Osteocyte (in vitro differentiated cells): ENCODE measurements around the gene ADAM30. TPM values are rescaled to one million over a fixed set of nuclear protein-coding genes. Genes with fewer than 3 reads are reported as not detected.

Experiments
- DNase-seq: peaks from one replicate; pipeline ENCODE4 v3.0.0; 2021; ENCODE audit warnings: mixed read lengths; ENCODE audit not compliant: unreplicated experiment; ENCODE audit errors: extremely low spot score
- H3K27ac Mint-ChIP-seq: one replicate; pipeline ENCODE4 v1.8.0; 2021; ENCODE audit warnings: mild to moderate bottlenecking, mixed read lengths; ENCODE audit not compliant: unreplicated experiment
- H3K27me3 Mint-ChIP-seq: one replicate; pipeline ENCODE4 v1.8.0; 2021; ENCODE audit warnings: mixed read lengths; ENCODE audit not compliant: unreplicated experiment
- H3K36me3 Mint-ChIP-seq: one replicate; pipeline ENCODE4 v1.8.0; 2021; ENCODE audit warnings: mixed read lengths; ENCODE audit not compliant: unreplicated experiment
- H3K4me1 Mint-ChIP-seq: one replicate; pipeline ENCODE4 v1.8.0; 2021; ENCODE audit warnings: mixed read lengths; ENCODE audit not compliant: unreplicated experiment
- H3K4me3 Mint-ChIP-seq: one replicate; pipeline ENCODE4 v1.8.0; 2021; ENCODE audit warnings: mild to moderate bottlenecking, moderate library complexity, mixed read lengths; ENCODE audit not compliant: unreplicated experiment
- H3K9me3 Mint-ChIP-seq: one replicate; pipeline ENCODE4 v1.8.0; 2021; ENCODE audit warnings: mixed read lengths; ENCODE audit not compliant: unreplicated experiment
- total RNA-seq: library from RNA; stranded (reverse); gene quantifications from 2 replicates; pipeline ENCODE4 v1.2.1, GENCODE V29; 2021
- TF ChIP-seq, protein P1 (sequence below): fragments of 200-600 bp; sonication (generic); IDR thresholded peaks from 2 replicates; pipeline ENCODE4 v1.5.0; 2021; ENCODE audit warnings: antibody characterized with exemption, mild to moderate bottlenecking, moderate library complexity

ADAM30 gene
- total RNA-seq, 1 donor from 2014 or later: not detected

DNA sequence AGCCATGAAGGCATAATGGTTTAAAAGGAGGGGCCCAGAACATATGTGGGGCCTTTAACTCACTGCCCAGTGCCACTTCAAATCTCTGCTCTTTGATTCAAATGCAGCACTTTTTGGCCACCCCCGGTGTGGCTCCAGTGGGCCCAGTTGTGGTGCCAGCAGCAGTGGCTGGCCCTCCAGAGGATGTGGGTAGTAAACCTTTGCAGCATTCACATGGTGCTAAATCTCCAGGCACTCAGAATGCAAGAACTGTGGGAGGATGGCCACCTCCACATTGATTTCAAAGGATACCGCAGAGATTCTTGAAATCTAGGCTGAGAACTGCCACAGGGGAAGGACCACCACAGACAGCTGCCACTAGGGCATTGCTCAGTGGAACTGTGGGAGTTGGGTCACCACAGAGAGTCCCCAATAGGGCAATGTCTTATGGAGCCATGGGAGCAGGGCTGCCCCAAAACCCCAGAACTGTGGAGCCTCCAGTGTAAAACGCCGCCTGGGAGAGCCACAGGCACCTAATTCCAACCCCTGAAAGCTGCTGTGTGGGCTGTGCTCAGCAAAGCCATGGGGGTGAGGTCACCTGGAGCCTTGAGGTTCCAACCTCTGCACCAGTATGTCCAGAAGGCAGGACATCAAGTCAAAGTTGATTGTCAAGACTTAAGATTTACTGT, 6.6 kb upstream of the ADAM30 start:
- TF ChIP-seq, protein P1, sequence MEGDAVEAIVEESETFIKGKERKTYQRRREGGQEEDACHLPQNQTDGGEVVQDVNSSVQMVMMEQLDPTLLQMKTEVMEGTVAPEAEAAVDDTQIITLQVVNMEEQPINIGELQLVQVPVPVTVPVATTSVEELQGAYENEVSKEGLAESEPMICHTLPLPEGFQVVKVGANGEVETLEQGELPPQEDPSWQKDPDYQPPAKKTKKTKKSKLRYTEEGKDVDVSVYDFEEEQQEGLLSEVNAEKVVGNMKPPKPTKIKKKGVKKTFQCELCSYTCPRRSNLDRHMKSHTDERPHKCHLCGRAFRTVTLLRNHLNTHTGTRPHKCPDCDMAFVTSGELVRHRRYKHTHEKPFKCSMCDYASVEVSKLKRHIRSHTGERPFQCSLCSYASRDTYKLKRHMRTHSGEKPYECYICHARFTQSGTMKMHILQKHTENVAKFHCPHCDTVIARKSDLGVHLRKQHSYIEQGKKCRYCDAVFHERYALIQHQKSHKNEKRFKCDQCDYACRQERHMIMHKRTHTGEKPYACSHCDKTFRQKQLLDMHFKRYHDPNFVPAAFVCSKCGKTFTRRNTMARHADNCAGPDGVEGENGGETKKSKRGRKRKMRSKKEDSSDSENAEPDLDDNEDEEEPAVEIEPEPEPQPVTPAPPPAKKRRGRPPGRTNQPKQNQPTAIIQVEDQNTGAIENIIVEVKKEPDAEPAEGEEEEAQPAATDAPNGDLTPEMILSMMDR: no peak
- peaks cover 20% of the 10 kb centered on the region for H3K27me3 Mint-ChIP-seq
- H3K27ac Mint-ChIP-seq: no peak overlapping the region
- no peak for DNase-seq
- H3K4me3 Mint-ChIP-seq: no peak overlapping the region
- H3K9me3 Mint-ChIP-seq: peaks cover 17% of the 10 kb centered on the region
- H3K36me3 Mint-ChIP-seq: peaks cover 4% of the 10 kb centered on the region
- no peaks in the 10 kb centered on the region for H3K4me1 Mint-ChIP-seq

- TF ChIP-seq, protein P1: no peak
- no peaks in the 10 kb centered on the region for H3K36me3 Mint-ChIP-seq
- peaks cover 15% of the 10 kb centered on the region for H3K27me3 Mint-ChIP-seq
- H3K27ac Mint-ChIP-seq: no peak overlapping the region
- H3K4me1 Mint-ChIP-seq: no peaks in the 10 kb centered on the region
- H3K9me3 Mint-ChIP-seq: no peaks in the 10 kb centered on the region
- no peak overlapping the region for H3K4me3 Mint-ChIP-seq
- no peak for DNase-seq
Measured at GRCh38 chr1:119898981-119899720, 2.8 kb upstream of the ADAM30 start.

DNA sequence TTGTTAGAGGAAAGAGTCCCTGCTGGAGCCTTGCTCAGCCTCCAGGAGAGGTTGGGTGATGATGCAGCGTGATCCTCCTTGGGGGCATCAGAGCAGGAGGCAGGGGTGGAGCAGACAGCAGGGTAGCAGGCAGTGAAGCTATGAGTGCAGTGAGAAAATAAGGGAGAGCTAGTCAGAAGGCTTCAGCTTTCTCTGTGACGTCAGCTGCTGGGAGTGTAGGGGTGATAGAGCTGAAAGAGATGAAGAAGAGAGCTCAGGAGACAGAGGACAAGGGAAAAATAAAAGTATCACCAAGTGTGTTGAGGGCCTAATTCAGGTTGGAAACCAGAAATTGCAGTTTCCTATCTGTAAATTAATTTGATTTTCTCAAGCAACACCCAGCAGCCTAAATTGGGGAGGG, 2.2 kb upstream of the ADAM30 start:
- DNase-seq: no peak
- Mint-ChIP-seq H3K4me3 (no peak overlapping the region), H3K9me3 (no peaks in the 10 kb centered on the region), H3K36me3 (no peaks in the 10 kb centered on the region), H3K4me1 (peaks cover 5% of the 10 kb centered on the region), H3K27me3 (peaks cover 12% of the 10 kb centered on the region), H3K27ac (no peak overlapping the region)
- TF ChIP-seq, protein P1: no peak

DNA sequence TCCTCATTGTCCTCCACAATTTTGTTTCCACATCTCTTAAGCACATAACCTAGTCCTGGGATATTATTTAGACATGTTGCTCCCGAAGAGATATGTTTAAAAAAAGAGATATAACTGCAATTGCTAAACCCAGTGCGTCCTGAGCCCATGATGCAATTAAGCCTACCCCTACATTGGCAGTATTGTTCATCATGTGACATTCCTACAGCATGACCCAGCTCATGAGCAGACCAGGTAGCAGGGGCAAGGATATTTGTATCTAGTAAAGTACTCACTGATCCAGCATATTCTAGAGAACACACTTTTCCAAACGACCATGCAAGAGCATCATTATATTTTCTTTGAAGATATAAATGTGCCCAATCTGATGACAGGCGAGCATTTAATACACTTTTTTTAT, 1.2 kb downstream of the ADAM30 start:
- Mint-ChIP-seq H3K4me1 (peaks cover 5% of the 10 kb centered on the region), H3K27me3 (peaks cover 3% of the 10 kb centered on the region), H3K9me3 (no peaks in the 10 kb centered on the region), H3K27ac (no peak overlapping the region), H3K36me3 (no peaks in the 10 kb centered on the region), H3K4me3 (no peak overlapping the region)
- DNase-seq: no peak
- TF ChIP-seq, protein P1: no peak
